K562 (cell line): ENCODE data around the gene PAIP1. TPM values are rescaled to one million over a fixed set of nuclear protein-coding genes. Genes with fewer than 3 reads are reported as not detected.

ENCODE experiments used
- CEBPG ChIP-seq, 3 experiments: fragments of 200-800 bp in 1 of 3; sonication (Bioruptor generic) in 1 of 3; sonication (generic) in 1 of 3; formaldehyde crosslinking in 1 of 3; IDR thresholded peaks in 2 of 3; conservative IDR thresholded peaks in 1 of 3; 2 replicates each; pipeline versions ENCODE4 v1.6.1 to v1.8.0; 2016 to 2022; ENCODE audit warnings: missing compliant biosample characterization in 2 of 3, missing genetic modification characterization in 2 of 3, mild to moderate bottlenecking in 1 of 3, missing genetic modification reagents in 1 of 3
- ERF ChIP-seq: fragments of 450-650 bp; formaldehyde crosslinking; IDR thresholded peaks from 2 replicates; pipeline ENCODE4 v1.4.0; 2020; ENCODE audit warnings: mild to moderate bottlenecking, mixed read lengths
- KLF13 ChIP-seq: fragments of 450-650 bp; IDR thresholded peaks from 2 replicates; pipeline ENCODE4 v1.6.1; 2016; ENCODE audit warnings: missing genetic modification characterization, low read depth, mild to moderate bottlenecking, missing compliant biosample characterization, moderate library complexity, borderline replicate concordance
- SRSF7 ChIP-seq: fragments of 200-400 bp; formaldehyde crosslinking; optimal IDR thresholded peaks from 2 replicates; pipeline ENCODE3; 2017; ENCODE audit warnings: mild to moderate bottlenecking, low read depth, low read length
- XRCC3 ChIP-seq: fragments of 450-650 bp; IDR thresholded peaks from 2 replicates; pipeline ENCODE4 v1.6.1; 2017; ENCODE audit warnings: mild to moderate bottlenecking, moderate library complexity
- ZNF431 ChIP-seq: sonication (generic); formaldehyde crosslinking; IDR thresholded peaks from 2 replicates; pipeline ENCODE4 v1.8.0; 2022; ENCODE audit warnings: mild to moderate bottlenecking, missing genetic modification reagents
- polyA plus RNA-seq, 8 experiments: library from polyadenylated mRNA; depleted of rRNA in 4 of 8; stranded (reverse) in 5 of 8; unstranded in 3 of 8; fragments of >200 nt; fragmentation: Nextera tagmentation in 2 of 8; fragmentation: Illumina TruSeq in 1 of 8; extraction: Ambion mirVana in 2 of 8; extraction: Trizol in 1 of 8; gene quantifications; 2 replicates each; pipeline versions ENCODE4 v1.2.1 to v1.2.3, GENCODE V29; 2011 to 2014; ENCODE audit warnings: inconsistent platforms in 1 of 8, missing spikeins in 1 of 8
- total RNA-seq, 7 experiments: library from RNA; depleted of rRNA in 6 of 7; stranded (reverse); fragments of >200 nt in 6 of 7; fragmentation: Illumina TruSeq in 2 of 7; extraction: Trizol in 2 of 7; gene quantifications; 2 replicates each; pipeline versions ENCODE4 v1.2.1 to v1.2.3, GENCODE V29; 2011 to 2021; ENCODE audit warnings: low replicate concordance in 1 of 7
- TF ChIP-seq, protein P1 (sequence below), 2 experiments: fragments of 450-650 bp; formaldehyde crosslinking in 1 of 2; IDR thresholded peaks; 2 replicates each; pipeline versions ENCODE4 v1.4.0 to v1.6.1; 2014 to 2020; ENCODE audit warnings: mild to moderate bottlenecking in 2 of 2, borderline replicate concordance in 1 of 2, low read depth in 1 of 2
- TF ChIP-seq, protein P2 (sequence below): sonication (generic); formaldehyde crosslinking; IDR thresholded peaks from 2 replicates; pipeline ENCODE4 v1.8.0; 2023; ENCODE audit warnings: mild to moderate bottlenecking, missing genetic modification reagents
- TF ChIP-seq, protein P3 (sequence below), 2 experiments: IDR thresholded peaks; 2 replicates each; pipeline ENCODE4 v1.6.1; 2012; ENCODE audit warnings: improper control_type of control experiment in 2 of 2, low read depth in 2 of 2, low read length in 2 of 2, borderline replicate concordance in 1 of 2
- TF ChIP-seq, protein P4 (sequence below): sonication (generic); formaldehyde crosslinking; IDR thresholded peaks from 2 replicates; pipeline ENCODE4 v1.8.0; 2022; ENCODE audit warnings: mild to moderate bottlenecking, missing genetic modification reagents, borderline replicate concordance

PAIP1 gene
- total and polyA plus RNA-seq, 9 of the 15 experiments (the other 6 are each of a cell fraction or from before 2014, with no cell fraction given), result 51.7 to 181 (median 102) TPM

DNA sequence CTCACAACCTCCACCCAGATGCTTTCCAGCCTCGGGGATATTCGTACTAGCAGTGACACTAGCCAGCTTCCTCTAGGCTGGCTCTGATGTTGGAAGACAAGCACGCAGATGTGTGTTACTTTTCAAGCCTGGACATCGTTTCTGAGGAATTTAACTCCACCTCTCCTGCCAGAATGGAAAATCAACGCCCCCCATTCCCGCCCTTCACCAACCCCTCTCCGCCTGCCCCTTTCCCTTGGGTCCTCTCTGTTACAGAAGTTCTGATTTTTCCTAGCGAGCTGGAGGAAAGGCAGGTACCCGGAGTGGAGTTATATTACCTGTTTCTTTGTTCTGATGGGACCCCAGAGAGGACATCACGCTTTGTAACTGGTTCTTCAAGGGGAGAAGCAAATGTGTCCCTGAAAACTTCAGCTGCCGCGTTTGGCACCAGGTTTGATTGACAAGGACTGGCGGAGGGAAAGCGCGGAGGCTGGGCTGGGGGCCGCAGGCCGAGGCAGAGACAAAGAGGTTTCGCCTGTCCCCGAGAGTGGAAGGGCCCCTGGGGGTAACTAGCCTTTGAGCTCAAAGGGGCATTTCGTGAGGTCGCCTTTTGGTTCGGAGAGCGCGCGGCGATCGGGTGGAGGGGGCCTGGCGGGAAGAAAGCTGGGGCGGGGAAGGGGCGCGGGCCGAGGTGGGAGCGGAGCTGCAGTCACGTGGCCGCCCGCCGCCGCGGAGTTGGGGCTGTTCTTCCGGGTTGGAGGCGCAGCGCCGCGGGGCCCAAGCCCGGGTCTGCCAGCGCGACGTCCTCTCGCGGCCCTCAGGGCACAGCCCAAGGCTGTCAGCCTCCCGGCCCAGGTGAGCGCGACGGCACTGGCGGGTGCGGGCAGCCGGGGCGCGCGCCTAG lies 45.8 kb upstream of the PAIP1 start, which contains the start of gene NNT (continued):
- TF ChIP-seq, protein P1, sequence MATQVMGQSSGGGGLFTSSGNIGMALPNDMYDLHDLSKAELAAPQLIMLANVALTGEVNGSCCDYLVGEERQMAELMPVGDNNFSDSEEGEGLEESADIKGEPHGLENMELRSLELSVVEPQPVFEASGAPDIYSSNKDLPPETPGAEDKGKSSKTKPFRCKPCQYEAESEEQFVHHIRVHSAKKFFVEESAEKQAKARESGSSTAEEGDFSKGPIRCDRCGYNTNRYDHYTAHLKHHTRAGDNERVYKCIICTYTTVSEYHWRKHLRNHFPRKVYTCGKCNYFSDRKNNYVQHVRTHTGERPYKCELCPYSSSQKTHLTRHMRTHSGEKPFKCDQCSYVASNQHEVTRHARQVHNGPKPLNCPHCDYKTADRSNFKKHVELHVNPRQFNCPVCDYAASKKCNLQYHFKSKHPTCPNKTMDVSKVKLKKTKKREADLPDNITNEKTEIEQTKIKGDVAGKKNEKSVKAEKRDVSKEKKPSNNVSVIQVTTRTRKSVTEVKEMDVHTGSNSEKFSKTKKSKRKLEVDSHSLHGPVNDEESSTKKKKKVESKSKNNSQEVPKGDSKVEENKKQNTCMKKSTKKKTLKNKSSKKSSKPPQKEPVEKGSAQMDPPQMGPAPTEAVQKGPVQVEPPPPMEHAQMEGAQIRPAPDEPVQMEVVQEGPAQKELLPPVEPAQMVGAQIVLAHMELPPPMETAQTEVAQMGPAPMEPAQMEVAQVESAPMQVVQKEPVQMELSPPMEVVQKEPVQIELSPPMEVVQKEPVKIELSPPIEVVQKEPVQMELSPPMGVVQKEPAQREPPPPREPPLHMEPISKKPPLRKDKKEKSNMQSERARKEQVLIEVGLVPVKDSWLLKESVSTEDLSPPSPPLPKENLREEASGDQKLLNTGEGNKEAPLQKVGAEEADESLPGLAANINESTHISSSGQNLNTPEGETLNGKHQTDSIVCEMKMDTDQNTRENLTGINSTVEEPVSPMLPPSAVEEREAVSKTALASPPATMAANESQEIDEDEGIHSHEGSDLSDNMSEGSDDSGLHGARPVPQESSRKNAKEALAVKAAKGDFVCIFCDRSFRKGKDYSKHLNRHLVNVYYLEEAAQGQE (IDR thresholded peaks at IDR 0.05; ENCODE audit: borderline replicate concordance), result 0 out of 2 replicates have a peak, but pooled peaks have one; percentile 9
- TF ChIP-seq, protein P1 (CRISPR knock-in tag; IDR thresholded peaks at IDR 0.05; ENCODE audit: low read depth), result no peak
- TF ChIP-seq, protein P2, sequence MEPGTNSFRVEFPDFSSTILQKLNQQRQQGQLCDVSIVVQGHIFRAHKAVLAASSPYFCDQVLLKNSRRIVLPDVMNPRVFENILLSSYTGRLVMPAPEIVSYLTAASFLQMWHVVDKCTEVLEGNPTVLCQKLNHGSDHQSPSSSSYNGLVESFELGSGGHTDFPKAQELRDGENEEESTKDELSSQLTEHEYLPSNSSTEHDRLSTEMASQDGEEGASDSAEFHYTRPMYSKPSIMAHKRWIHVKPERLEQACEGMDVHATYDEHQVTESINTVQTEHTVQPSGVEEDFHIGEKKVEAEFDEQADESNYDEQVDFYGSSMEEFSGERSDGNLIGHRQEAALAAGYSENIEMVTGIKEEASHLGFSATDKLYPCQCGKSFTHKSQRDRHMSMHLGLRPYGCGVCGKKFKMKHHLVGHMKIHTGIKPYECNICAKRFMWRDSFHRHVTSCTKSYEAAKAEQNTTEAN (CRISPR knock-in tag), result no peak
- TF ChIP-seq, protein P3, sequence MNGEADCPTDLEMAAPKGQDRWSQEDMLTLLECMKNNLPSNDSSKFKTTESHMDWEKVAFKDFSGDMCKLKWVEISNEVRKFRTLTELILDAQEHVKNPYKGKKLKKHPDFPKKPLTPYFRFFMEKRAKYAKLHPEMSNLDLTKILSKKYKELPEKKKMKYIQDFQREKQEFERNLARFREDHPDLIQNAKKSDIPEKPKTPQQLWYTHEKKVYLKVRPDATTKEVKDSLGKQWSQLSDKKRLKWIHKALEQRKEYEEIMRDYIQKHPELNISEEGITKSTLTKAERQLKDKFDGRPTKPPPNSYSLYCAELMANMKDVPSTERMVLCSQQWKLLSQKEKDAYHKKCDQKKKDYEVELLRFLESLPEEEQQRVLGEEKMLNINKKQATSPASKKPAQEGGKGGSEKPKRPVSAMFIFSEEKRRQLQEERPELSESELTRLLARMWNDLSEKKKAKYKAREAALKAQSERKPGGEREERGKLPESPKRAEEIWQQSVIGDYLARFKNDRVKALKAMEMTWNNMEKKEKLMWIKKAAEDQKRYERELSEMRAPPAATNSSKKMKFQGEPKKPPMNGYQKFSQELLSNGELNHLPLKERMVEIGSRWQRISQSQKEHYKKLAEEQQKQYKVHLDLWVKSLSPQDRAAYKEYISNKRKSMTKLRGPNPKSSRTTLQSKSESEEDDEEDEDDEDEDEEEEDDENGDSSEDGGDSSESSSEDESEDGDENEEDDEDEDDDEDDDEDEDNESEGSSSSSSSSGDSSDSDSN (IDR thresholded peaks at IDR 0.05; ENCODE audit: borderline replicate concordance in 1 of 2, low read depth in 2 of 2, low read length in 2 of 2), result 0 out of 4 replicates have a peak, but pooled peaks have one; percentile 48 to 71
- TF ChIP-seq, protein P4, sequence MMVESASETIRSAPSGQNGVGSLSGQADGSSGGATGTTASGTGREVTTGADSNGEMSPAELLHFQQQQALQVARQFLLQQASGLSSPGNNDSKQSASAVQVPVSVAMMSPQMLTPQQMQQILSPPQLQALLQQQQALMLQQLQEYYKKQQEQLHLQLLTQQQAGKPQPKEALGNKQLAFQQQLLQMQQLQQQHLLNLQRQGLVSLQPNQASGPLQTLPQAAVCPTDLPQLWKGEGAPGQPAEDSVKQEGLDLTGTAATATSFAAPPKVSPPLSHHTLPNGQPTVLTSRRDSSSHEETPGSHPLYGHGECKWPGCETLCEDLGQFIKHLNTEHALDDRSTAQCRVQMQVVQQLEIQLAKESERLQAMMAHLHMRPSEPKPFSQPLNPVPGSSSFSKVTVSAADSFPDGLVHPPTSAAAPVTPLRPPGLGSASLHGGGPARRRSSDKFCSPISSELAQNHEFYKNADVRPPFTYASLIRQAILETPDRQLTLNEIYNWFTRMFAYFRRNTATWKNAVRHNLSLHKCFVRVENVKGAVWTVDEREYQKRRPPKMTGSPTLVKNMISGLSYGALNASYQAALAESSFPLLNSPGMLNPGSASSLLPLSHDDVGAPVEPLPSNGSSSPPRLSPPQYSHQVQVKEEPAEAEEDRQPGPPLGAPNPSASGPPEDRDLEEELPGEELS (CRISPR knock-in tag), result no peak
- TF ChIP-seq KLF13 (tag) (no peak), SRSF7 (no peak), CEBPG (CRISPR knock-in tag; IDR thresholded peaks at IDR 0.05) (no peak), CEBPG (tag; conservative IDR thresholded peaks at IDR 0.05 in 1 of 2, IDR thresholded peaks at IDR 0.05 in 1 of 2) (no peak), ZNF431 (no peak), XRCC3 (no peak), ERF (CRISPR knock-in tag) (peak; percentile 20; the same call in 1 of the 2 replicates)
